PC-9 (cell line): Measurements from ENCODE around the gene C4BPA.

Source experiments
- EZH2 ChIP-seq: fragments of 200-600 bp; sonication (generic); IDR thresholded peaks from 2 replicates; pipeline ENCODE4 v1.8.0; 2017; ENCODE audit warnings: antibody characterized with exemption, low read depth
- TF ChIP-seq, protein P1 (sequence below): fragments of 200-600 bp; sonication (generic); conservative IDR thresholded peaks from 2 replicates; pipeline ENCODE4 v1.6.1; 2017; ENCODE audit warnings: mixed run types, antibody characterized with exemption, mild to moderate bottlenecking, moderate library complexity

- TF ChIP-seq, protein P1, sequence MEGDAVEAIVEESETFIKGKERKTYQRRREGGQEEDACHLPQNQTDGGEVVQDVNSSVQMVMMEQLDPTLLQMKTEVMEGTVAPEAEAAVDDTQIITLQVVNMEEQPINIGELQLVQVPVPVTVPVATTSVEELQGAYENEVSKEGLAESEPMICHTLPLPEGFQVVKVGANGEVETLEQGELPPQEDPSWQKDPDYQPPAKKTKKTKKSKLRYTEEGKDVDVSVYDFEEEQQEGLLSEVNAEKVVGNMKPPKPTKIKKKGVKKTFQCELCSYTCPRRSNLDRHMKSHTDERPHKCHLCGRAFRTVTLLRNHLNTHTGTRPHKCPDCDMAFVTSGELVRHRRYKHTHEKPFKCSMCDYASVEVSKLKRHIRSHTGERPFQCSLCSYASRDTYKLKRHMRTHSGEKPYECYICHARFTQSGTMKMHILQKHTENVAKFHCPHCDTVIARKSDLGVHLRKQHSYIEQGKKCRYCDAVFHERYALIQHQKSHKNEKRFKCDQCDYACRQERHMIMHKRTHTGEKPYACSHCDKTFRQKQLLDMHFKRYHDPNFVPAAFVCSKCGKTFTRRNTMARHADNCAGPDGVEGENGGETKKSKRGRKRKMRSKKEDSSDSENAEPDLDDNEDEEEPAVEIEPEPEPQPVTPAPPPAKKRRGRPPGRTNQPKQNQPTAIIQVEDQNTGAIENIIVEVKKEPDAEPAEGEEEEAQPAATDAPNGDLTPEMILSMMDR = no peak
- TF ChIP-seq EZH2 = no peak
Observed at GRCh38 chr1:207063014-207063413, 41.0 kb upstream of the C4BPA start.
